Activated CD8-positive, alpha-beta memory T cell treated with anti-CD3 and anti-CD28 coated beads, Interleukin-2, amount 50 U/mL, for 1 hour (primary cell): ENCODE results near the gene GPR3.

Experiments used
- DNase-seq: peaks from one replicate; pipeline ENCODE4 v3.0.0-alpha.2; 2020; ENCODE audit errors: extremely low read depth

The GPR3 gene

DNA sequence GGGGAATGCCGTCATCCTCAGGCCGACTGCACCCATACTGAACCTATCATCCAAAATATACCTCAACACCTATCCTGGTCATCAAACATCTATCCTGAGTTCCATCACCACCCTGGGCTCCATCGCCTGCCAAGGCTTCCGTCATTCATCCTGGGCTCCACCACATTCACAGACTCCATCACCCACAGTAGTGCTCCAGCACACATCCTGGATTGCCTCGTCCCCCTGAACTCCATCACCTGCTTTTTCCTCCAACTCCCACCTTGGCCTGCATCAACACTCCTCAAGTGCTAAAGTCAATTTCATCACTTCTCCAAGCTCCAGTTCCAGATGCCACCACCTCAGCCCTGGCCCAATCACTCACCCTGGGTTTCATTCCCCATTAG is 33.5 kb upstream of the GPR3 start:
- DNase-seq = no peak

DNA sequence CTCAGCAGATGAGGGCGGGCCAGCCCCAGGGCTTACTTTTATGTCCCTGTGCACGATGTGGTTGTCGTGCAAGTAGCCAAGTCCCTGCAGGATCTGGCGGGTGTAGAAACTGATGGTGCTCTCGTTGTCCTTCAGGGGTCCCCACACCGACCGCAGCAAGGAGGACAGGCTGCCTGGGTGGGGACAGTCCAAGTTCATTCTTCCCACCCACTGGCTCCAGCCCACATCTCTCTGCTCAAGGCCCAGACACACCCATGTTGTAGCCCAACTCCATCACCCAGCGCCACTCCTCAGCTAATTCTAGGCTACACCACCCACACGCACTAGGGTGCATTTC is 32.6 kb upstream of the GPR3 start:
- DNase-seq = no peak

DNA sequence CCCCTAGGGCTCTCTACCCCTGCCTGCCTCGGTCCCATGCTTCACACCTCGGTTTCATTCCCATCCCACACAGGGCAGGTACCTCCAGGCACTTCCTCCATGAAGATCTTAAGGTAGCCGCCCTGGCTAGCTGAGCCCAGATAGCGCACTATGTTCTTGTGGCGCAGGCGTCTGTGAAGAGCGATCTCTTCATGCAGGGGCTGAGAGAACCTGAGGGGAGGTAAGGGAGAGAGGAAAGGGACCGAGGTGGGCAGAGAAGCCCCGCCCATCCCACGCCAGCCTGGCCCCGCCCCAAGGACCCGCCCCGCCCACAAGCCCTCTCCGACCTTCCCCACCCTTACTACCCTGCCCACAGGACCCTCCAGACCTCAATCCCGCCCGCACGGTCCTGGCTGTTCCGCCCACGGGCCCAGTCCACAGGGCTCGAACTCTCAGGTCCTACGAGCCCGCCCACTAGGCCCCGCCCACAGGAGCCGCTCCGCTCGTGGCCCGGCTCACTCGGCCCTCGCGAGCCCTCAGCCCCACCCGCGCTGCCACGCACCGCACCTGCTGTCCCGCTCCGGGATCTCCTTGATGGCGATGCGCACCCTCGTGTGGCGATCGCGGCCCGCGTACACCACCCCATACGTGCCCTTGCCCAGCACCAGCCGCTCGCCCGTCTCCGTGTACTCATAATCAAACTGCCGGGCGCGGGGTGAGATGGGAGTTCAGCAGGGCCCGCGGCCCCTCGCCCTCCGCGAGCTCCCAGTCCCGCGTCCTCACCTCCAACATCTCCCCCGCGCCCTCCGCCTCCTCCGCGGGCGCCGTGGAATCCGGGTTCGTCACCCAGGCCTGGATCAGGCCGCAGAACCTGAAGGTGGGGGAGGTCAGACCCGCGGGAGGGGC is 32.0 kb upstream of the GPR3 start:
- DNase-seq = no peak

DNA sequence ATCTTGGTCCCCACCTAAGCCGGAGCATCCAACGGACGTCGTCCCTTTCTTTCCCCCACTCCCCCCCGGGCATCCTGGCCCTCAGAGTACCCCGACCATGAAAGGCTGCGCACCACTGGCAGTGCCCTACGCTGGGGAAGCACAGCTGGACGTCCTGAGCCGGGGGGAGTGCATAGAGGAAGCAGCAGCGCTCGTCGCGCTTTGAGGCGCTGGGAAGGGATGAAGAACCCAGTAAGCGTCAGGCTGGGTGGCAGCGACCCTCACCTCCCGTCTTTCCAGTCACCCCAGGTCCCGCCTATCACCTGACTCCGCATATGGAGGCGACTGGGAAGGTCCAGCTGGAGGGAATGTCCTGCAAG is 31.4 kb upstream of the GPR3 start:
- DNase-seq = no peak

DNA sequence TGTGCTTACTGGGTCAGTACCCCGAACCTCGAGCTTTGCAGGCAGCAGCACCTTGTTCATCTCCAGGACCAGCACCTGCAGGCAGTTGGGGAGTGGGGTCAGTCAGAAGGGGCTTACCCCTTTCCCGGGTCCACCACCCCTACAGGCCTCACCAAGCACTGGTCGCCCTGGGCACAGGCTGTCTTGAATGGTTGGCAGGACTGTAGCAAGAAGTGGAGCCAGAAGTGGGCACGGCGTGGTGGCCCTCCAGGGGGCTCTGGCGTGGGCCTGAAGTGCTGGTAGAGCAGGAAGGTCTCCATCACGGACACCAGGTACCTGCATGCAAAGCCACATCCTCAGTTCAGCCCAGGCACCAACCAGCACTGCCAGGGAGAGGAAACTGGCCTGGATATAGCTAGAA is 30.9 kb upstream of the GPR3 start:
- DNase-seq = no peak

DNA sequence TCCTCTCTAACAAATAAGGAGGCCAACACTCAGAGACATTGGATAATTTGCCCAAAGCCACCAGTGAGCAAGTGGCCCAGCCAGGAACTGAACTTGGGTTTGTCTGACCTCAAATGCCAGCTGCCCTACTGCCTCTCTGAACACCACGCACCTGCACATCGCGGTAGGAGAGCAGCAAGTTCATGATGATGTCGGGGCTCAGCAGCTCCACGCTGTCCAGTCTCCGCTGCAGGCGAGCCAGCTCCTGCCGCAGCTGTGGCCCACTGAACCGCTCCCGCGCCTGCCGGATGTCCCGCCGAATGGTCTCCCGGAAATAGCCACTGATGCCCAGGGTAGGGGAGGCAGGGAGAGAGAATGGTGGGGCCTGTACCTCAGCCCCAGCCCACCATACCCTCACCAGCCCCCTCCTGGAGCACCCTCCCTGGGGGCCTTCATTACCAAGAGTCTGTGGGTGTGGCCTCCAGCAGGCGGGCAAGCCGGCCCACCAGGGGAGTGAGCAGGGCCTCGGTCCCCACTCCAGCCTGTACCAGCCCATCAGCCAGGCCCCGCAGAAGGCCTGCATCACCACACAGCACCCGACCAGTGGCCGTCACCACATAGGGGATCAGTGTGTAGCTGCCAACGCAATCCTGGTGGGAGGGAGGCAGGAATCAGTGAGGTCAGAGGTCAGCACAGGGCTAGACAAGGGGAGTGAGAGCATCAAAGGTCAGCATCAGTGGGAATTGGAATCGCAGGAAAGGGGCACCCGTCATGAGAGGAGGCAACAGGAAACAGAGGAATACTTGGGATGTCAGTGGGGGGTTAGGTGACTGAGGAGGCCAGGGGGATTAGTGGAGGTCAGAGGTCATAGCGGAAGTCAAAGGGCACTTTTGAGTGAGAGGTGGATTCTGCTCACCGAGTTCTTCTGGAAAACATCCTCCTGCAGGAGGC is 28.4 kb upstream of the GPR3 start:
- DNase-seq = no peak

DNA sequence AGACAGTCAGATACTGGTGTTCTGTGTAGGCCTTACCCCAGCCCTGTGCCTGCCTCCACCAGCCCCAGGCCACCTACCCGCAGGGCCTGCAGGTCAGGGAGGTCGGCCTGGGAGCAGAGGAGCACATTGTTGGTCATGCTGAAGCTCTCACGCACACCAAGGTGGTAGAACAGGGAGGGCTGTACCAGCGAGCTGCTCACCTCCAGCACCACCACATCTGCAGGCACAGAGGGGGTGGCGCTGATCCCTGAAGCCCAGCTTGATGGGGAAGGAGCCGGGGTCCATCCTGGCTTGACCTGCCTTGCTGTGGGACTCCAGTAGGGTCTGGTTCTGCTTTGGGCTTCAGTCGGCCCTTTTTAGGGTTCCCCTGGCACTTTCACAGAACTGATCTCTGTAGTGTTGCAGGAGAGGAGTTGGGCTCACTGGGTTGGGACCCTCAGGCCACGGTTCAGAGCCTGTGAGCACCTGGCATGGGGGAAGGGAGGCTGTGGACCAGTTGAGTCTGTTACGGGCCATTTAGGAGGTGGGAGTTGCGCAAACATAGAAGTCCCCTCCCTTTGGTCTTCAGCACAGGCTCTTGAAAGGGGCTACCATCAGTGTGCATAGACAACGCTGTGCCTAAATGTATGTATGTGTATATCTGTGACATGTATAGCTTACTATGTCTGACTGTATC is 27.6 kb upstream of the GPR3 start:
- DNase-seq = no peak

DNA sequence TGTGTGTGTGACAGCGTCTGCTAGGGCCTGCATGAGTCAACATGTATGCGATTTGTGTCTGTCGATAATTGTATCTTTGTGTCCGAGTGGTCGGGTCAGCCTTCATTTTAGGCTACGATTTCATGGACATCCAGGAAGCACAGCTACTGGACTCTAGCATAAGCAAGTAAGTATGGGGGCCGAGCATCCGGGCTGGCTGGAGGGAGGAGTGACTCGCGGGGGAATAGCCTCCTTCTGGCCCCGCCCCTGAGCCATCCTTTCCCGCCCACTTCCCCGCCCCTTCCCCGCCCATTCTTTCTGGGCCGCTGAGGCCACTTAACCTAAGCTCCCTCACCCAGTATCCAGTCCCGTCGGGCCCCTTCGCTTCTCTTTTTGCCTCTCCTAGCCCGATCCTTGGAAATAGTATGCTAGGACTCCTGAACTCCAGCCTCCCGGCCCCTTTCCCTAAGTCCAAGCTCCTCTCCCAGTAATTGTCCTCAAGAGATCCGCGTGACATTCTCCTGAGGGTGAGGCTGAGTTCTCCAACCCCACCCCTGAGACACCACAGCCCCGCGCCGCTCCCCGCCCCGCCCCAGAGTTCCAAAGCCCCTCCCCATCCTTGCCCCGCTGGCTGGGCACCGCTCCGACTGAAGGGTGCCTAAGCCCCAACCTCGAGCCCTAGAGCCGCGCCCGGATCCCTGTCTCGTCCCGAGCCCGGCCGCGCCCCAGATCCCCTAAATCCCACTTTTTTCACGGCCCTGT is 26.9 kb upstream of the GPR3 start:
- DNase-seq = no peak

DNA sequence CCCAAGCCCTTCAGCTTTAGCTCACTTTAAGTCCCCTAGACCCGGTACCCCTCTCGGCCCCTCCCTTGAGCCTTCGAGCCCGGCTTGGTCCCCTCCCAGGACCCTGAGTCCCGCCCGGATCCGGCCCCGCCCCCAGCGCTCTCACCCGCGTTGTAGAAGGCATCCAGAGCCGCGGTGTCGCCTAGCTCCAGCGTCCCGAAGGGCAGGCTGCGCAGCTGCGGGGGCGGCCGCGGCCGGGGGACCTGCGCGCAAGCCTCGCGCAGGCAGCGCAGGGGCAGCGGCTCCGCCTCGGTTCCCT is 26.4 kb upstream of the GPR3 start:
- no peak for DNase-seq

DNA sequence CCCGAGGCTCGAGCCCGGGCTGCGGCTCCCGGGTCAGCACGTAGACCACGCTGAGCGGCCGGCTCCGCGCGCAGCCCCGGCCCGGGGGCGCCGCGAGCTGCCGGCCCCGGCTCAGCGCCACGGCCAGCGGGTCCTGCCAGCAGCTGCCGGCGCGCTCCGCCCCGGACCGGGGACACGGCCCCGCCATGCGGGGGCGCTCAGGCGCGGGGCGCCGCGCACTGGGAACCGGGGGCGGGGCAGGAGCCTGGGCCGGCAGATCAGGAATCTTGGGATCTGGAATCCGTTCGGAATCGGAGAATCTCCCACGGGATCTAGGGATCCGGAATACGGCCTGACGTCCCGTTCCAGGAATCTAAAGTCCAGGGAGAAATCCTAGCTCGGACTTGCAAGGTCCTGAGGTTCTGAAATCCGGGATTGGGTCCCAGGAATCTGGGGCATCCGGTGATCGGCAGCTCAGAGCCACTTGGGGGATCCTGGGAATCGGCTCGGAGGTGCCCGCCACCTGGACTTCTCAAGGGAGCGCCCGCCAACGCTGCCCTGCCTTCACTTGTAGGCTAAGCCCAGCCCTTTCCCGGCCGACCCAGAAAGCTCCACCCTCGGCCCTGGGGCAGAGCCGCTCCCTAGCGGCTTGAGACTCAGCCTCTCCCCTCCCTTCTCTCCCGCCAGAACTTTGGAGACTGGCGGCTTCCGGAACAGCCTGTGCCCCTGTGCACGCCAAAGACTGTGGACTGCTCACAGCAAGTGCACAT is 25.8 kb upstream of the GPR3 start, which contains the start of gene MAP3K6:
MAP3K6 (minus strand) TSS at position 551 of the 749 bp plus-strand sequence; CDS start at position 187, 364 bp downstream.
- DNase-seq = no peak

DNA sequence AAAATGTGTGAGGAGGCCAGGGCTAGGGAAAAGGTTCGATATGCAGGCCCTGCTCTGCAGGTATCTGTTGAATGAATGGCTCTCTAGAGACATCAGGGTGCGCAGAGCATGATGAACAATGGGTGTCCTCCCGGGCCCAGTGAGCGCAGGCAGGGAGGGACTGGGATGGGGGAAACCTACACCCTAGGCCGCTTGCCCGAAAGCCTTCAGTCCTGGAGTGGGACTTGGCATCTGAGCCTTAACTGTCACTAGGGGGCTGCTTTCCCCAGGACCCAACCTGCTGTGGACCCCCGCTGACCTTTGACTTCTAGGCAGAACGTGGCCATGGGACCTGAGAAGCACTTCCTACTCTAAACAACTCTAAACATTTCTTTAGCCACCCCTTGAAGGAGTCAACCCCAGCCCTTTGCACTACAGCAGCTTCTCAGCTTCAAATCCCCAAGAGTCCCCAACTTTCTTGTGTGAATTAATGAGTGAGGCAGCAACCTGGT is 25.2 kb upstream of the GPR3 start:
- no peak for DNase-seq

DNA sequence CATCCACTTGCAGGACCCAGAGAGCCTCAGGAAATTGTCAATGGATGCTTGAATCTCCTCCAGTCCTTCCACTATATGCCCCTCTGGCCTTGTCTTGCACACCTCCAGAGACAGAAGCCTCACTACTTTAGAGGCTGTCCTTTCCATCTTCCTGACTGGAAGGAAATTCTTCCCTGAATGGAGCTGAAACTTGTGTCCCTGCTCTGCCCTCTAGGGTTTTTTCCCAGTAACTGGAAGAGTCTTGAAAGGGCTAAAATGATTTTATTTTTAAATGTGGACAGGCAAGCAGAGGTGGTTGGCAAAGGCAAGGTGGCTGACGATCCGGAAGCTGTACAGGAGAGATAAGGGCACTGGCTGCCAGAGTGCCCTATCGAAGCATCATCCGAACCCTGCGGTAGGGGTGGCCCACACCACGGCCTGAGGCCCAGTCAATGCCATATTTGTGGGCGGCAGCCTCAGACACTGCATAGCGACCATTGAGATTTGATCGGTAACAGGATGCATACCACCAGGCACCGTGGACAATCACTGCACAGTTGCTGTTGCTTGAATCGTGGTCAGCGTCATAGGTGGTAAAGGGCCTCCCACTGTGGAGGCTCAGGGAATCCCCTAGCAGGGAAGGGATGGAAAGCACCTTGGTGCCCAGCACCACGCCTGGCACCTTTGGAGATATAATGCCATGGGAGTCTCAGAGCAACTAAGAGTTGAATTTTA is 23.4 kb upstream of the GPR3 start:
- no peak for DNase-seq

DNA sequence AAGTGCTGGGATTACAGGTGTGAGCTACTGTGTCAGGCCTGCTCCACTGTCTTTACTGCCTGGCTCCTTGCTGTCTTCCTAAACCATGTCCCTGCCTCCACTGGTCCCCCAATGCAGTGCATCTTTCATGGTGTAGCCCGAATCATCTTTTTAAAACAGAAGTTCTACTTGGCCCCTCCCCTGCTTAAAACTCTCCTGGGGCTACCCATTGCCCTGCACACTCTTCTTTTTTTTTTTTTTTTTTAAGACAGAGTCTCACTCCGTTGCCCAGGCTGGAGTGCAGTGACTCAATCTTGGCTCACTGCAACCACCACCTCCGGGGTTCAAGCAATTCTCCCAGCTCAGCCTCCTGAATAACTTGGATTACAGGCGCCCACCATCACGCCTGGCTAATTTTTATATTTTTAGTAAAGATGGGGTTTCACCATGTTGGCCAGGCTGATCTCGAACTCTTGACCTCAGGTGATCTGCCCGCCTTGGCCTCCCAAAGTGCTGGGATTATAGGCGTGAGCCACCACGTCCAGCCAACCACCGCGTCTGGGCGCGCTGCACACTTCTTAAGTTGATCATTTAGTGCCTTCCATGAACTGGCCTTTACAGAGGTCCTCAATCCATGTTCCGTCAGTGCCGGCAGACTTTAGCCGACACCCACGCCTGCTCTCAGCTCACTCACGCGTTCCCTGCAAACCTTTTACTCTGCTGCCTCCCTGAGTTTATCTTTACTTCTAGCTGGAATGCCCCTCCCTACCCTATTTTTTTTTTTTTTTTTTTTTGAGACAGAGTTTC is 20.2 kb upstream of the GPR3 start:
- DNase-seq = no peak

DNA sequence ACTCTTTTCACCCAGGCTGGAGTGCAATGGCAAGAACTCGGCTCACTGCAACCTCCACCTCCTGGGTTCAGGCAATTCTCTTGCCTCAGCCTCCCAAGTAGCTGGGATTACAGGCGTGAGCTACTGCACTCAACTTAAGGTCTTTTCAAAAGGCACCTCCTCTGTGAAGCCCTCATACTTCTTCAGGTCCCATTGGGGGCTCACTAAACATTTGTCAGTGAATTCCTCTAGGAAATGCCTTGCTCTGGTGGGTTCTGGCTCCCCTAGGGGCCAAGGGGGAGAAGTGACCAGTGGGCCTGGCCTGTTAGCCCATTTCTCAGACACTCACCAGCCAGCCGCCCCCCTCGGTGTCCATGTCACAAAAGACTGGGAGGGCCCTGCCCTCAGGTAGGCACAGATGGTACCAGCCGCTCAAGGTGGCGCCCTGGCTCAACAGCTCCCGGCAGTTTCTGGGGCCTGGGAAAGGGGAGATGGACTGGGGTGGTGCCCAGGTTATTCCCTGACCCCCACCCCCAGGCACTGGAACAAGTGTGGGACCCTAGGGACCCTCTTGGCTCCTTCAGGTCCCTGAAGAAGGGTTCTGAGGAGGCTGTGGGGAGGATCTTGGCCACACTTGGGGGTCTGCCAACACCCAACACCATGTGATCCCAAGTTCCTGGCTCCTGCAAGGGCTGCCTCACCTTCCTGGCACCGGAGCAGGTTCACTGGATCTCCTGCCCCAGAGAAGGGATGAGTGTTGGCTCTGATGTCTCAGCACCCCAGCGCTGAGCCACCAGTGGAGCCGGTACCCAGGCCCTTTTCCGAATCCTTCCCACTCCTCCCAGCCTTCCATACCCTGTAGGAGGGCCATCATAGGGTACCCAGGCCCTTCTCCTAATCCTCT is 19.4 kb upstream of the GPR3 start:
- no peak for DNase-seq

DNA sequence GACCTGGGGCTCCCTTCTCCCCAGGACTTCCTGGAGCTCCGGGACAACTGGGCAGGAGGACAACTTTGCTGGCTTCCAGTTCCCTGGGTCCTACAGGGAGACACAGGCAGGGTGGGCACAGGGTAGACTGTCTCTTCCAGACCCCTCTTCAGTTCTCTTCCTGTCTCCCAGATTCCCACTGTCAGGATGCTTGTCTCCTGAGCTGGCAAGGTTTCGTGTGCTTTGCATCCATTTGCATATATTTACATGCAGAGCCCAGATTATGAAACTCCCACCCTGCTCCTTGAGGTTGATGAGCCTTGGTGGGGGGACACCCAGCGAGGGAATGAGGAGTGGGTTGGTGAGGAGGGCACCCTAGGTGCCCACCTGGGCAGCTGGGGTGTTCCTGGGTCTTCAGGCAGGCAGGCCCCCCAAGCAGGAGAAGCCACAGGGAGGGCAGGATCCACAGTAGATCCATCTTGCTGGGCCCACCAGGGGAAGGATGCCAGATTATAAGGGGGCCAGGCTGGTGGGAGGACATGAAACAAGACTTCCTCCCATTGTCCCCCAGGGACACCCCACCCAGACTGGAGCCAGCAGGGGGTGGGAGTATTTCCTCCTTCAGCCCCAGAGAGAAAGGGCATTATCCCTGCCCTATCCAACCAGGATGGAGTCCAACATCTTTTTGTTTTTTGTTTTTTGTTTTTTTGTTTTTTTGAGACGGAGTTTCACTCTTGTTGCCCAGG is 17.9 kb upstream of the GPR3 start, which contains the start of gene FCN3:
FCN3 (minus strand) TSS at position 463 of the 725 bp plus-strand sequence; CDS start at position 457, 6 bp downstream.
- no peak for DNase-seq

DNA sequence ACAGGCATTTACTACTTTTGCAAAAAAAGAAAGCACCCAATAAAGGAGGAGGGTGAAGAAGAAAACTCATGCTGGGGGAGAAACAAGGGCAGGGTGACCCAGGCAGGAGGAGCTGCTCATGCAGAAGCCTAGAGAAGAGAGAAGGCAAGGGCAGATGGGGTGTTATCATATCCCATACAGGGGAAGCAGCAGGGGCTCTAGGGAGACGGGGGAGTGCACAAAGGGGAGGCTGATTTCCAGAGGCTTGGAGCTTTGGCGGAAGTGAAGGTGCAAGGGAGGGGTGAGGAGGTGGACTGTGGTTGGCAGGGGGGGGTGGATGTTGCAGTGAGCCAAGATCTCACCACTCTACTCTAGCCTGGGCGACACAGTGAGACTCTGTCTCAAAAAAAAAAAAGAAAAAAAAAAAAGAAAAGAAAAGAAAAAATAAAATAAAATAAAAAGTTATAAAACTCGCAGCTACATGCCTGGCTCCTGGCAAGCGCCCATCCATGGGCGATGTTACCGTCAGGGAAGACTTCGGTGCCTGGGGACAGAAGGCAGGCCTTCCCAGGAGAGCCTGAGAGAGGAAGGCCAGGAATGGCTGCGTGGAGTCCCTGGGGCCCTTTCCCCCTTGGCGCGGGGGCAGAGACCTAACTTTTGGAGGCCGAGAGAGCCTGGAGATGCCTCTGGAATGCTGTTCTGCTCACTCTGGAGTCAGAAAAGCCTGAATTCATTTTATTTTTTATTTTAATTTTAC is 14.5 kb upstream of the GPR3 start:
- no peak for DNase-seq

DNA sequence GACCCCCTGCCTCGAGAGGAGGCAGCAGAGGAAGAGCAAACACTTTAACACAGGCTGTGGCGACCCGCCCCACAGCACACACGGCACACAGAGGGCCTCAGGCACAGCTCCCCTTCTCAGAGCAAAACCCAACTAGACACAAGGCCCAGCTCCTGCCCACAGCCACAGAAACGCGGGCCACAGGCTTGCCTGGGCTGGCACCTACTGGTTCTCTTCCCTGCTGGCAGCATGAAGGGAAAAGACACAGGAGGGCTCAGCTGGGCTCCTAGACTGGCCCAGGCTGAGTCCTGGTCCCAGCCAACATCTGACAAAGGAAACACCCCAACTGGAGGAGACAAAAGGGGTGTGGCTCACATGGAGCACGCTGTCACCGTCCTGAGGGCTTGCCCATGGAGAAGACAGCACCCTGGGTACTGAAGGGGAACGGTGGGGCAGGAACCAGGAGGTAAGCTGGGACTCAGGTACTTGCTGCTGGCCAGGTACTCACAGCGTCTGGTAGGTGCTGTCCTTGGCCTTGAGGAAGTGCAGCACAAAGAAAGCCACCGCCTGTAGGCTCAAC is 12.8 kb upstream of the GPR3 start:
- DNase-seq = no peak
